Spleen (tissue), 11 donors: ENCODE measurements around the gene BMP5. TPM values are rescaled to one million over a fixed set of nuclear protein-coding genes. Genes with fewer than 3 reads are reported as not detected.

Experiments used
- DNase-seq: peaks from one replicate; pipeline ENCODE4 v3.0.0-alpha.2; 2020
- H3K27ac ChIP-seq, 8 donors: fragments of 200-600 bp; sonication (generic) in 7 of 8; 1 replicate in 4 of 8; 2 replicates in 4 of 8; pipeline versions ENCODE4 v1.5.0 to v1.8.0; 2016 to 2021; ENCODE audit warnings: inconsistent platforms in 4 of 8, mild to moderate bottlenecking in 4 of 8, moderate library complexity in 1 of 8
- H3K27me3 ChIP-seq, 7 donors: fragments of 200-600 bp; sonication (generic) in 6 of 7; replicated peaks in 1 of 7; 1 replicate in 4 of 7; 2 replicates in 3 of 7; pipeline versions ENCODE4 v1.5.0 to v1.8.0; 2016 to 2021; ENCODE audit warnings: inconsistent platforms in 3 of 7, mild to moderate bottlenecking in 1 of 7
- H3K36me3 ChIP-seq, 6 donors: fragments of 200-600 bp; sonication (generic) in 5 of 6; 1 replicate in 4 of 6; 2 replicates in 2 of 6; pipeline versions ENCODE4 v1.5.0 to v1.8.0; 2016 to 2021; ENCODE audit warnings: inconsistent platforms in 2 of 6
- H3K4me1 ChIP-seq, 6 donors: fragments of 200-600 bp; sonication (generic) in 5 of 6; 1 replicate in 3 of 6; 2 replicates in 3 of 6; pipeline versions ENCODE4 v1.5.0 to v1.8.0; 2016 to 2021; ENCODE audit warnings: inconsistent platforms in 3 of 6
- H3K4me3 ChIP-seq, 8 donors: fragments of 200-600 bp; sonication (generic) in 7 of 8; 1 replicate in 4 of 8; 2 replicates in 4 of 8; pipeline versions ENCODE4 v1.5.0 to v1.8.0; 2016 to 2021; ENCODE audit warnings: inconsistent platforms in 4 of 8, mild to moderate bottlenecking in 4 of 8, moderate library complexity in 2 of 8
- H3K9me3 ChIP-seq, 8 donors: fragments of 200-600 bp; sonication (generic) in 7 of 8; 1 replicate in 4 of 8; 2 replicates in 4 of 8; pipeline versions ENCODE4 v1.5.0 to v1.8.0; 2016 to 2021; ENCODE audit warnings: inconsistent platforms in 4 of 8
- CTCF ChIP-seq, 11 experiments: fragments of 200-600 bp in 7 of 11; fragments of 450-650 bp in 4 of 11; sonication (generic) in 4 of 11; IDR thresholded peaks in 8 of 11; conservative IDR thresholded peaks in 3 of 11; 1 replicate in 7 of 11; 2 replicates in 4 of 11; pipeline versions ENCODE4 v1.4.0 to v1.8.0; 2016 to 2021; ENCODE audit warnings: antibody characterized with exemption in 11 of 11, inconsistent platforms in 4 of 11, mild to moderate bottlenecking in 1 of 11
- POLR2A ChIP-seq, 3 donors: fragments of 450-650 bp; IDR thresholded peaks; one replicate each; pipeline ENCODE4 v1.5.1; 2017; ENCODE audit warnings: antibody characterized with exemption in 3 of 3, mild to moderate bottlenecking in 1 of 3
- POLR2AphosphoS5 ChIP-seq, 3 donors: sonication (generic); formaldehyde crosslinking; IDR thresholded peaks; one replicate each; pipeline ENCODE4 v1.5.1; 2017; ENCODE audit warnings: antibody characterized with exemption in 3 of 3
- WGBS, 5 donors: extraction: QIAGEN DNeasy Blood & Tissue Kit in 3 of 5; methylation state at CpG; one replicate each; pipeline versions ENCODE4 v1.1.5 to v1.1.7; 2013 to 2018; 5-methylcytosine and 5-hydroxymethylcytosine counted together
- intact Hi-C: fragments of 100-400 bp; cut with DNase I; formaldehyde crosslinking; loops from one replicate; pipeline ENCODE4 v1.15.0; 2023; ENCODE audit warnings: low total_unique reads
- polyA plus RNA-seq, 3 donors: library from polyadenylated mRNA; stranded (reverse); fragments of 200-250 nt; gene quantifications; one replicate each; pipeline ENCODE4 v1.2.1, GENCODE V29; 2013
- total RNA-seq, 7 donors: library from RNA; depleted of rRNA in 3 of 7; stranded (reverse); fragments of >200 nt in 3 of 7; fragmentation: NEBNext Ultra II Directional in 4 of 7; extraction: Animal tissue kit (Norgen Biotek cat#: 25700) in 4 of 7; gene quantifications; one replicate each; pipeline versions ENCODE4 v1.1.0 to v1.2.1, GENCODE V29; 2016 to 2021
- donor health status: healthy with polysubstance abuse.
- donor health status: DM: no; HTN: no; CAD: no; lungs with moderate emphysema.
- donor health status: DM: no; HTN: no; CAD: no.
- donor health status: Bipolar disorder and iron deficiency.
- donor health status: healthy.
- donor health status: DM: no; HTN: no; CAD: no.
- donor health status: DM: yes; HTN: yes; CAD: no.

BMP5 gene
- total and polyA plus RNA-seq, 10 donors = not detected

GRCh38 chr6:55729665-55730064 is 145.7 kb downstream of the BMP5 start:
- Histone ChIP-seq H3K4me3 (no peak overlapping the region), H3K36me3 (no peaks in the 10 kb centered on the region), H3K4me1 (no peaks in the 10 kb centered on the region), H3K9me3 (peaks cover 0 to 9% (median 0%) of the 10 kb centered on the region in 8 donors), H3K27ac (no peak overlapping the region), H3K27me3 (no peaks in the 10 kb centered on the region)
- DNase-seq = no peak
- no peak for TF ChIP-seq CTCF (IDR thresholded peaks at IDR 0.05 in 8 of 11, conservative IDR thresholded peaks at IDR 0.05 in 3 of 11)
- intact Hi-C loops = no loop called here

- Histone ChIP-seq H3K27ac (no peak overlapping the region), H3K9me3 (peaks cover 0 to 5% (median 0%) of the 10 kb centered on the region in 8 donors), H3K4me1 (no peaks in the 10 kb centered on the region), H3K4me3 (no peak overlapping the region), H3K36me3 (no peaks in the 10 kb centered on the region), H3K27me3 (no peaks in the 10 kb centered on the region)
- TF ChIP-seq CTCF (IDR thresholded peaks at IDR 0.05 in 8 of 11, conservative IDR thresholded peaks at IDR 0.05 in 3 of 11) (no peak), POLR2AphosphoS5 (IDR thresholded peaks at IDR 0.05) (no peak), POLR2A (IDR thresholded peaks at IDR 0.05) (no peak)
- DNase-seq = no peak
- intact Hi-C loops = no loop called here
- 58 to 84% (median 67%) methylated on average over 1 of the region's 1 CpG for WGBS, 5 donors
Measured at GRCh38 chr6:55726144-55726543, 149.2 kb downstream of the BMP5 start.

- Histone ChIP-seq H3K27ac (no peak overlapping the region), H3K36me3 (no peaks in the 10 kb centered on the region), H3K4me3 (no peak overlapping the region), H3K4me1 (no peaks in the 10 kb centered on the region), H3K9me3 (peaks cover 0 to 11% (median 0%) of the 10 kb centered on the region in 8 donors), H3K27me3 (no peaks in the 10 kb centered on the region)
- WGBS, 5 donors = 58 to 74% (median 63%) methylated on average over 4 of the region's 4 CpGs
- DNase-seq = no peak
- intact Hi-C loops = no loop called here
- TF ChIP-seq POLR2A (IDR thresholded peaks at IDR 0.05) (no peak), POLR2AphosphoS5 (IDR thresholded peaks at IDR 0.05) (no peak)
Measured at GRCh38 chr6:55714831-55715230, 160.6 kb downstream of the BMP5 start.

- DNase-seq = no peak
- Histone ChIP-seq H3K27me3 (no peaks in the 10 kb centered on the region), H3K9me3 (peaks cover 0 to 11% (median 0%) of the 10 kb centered on the region in 8 donors), H3K4me1 (no peaks in the 10 kb centered on the region), H3K27ac (no peak overlapping the region), H3K36me3 (no peaks in the 10 kb centered on the region), H3K4me3 (no peak overlapping the region)
- intact Hi-C loops = no loop called here
- TF ChIP-seq POLR2A (IDR thresholded peaks at IDR 0.05) = no peak
- no peak for TF ChIP-seq CTCF (IDR thresholded peaks at IDR 0.05 in 8 of 11, conservative IDR thresholded peaks at IDR 0.05 in 3 of 11)
- no peak for TF ChIP-seq POLR2AphosphoS5 (IDR thresholded peaks at IDR 0.05)
- WGBS, 5 donors = 41 to 53% (median 52%) methylated on average over 3 of the region's 3 CpGs
Measured at GRCh38 chr6:55713436-55713835, 162.0 kb downstream of the BMP5 start.

- no peak for DNase-seq
- Histone ChIP-seq H3K27me3 (no peaks in the 10 kb centered on the region), H3K9me3 (peaks cover 0 to 29% (median 8%) of the 10 kb centered on the region in 8 donors), H3K4me1 (no peaks in the 10 kb centered on the region), H3K36me3 (no peaks in the 10 kb centered on the region), H3K27ac (no peak overlapping the region), H3K4me3 (no peak overlapping the region)
- 77 to 95% (median 85%) methylated on average over 1 of the region's 1 CpG for WGBS, 5 donors
- intact Hi-C loops = no loop called here
- no peak for TF ChIP-seq POLR2AphosphoS5 (IDR thresholded peaks at IDR 0.05)
- no peak for TF ChIP-seq CTCF (IDR thresholded peaks at IDR 0.05 in 8 of 11, conservative IDR thresholded peaks at IDR 0.05 in 3 of 11)
- no peak for TF ChIP-seq POLR2A (IDR thresholded peaks at IDR 0.05)
Measured at GRCh38 chr6:55708711-55709110, 166.7 kb downstream of the BMP5 start.
